Measurements from ENCODE around the gene UBE2E2.

UBE2E2 gene

GRCh38 chr3:23376516-23377248, 173.6 kb downstream of the UBE2E2 start:
- DNase-seq (ENCODE audit: low read depth), result no peak
- H3K4me3 ChIP-seq (ENCODE audit: low read length), result no peak overlapping the region
- no peak for TF ChIP-seq CTCF (conservative IDR thresholded peaks at IDR 0.05; ENCODE audit: low read depth, low read length)

GRCh38 chr3:23377928-23378672, 175.0 kb downstream of the UBE2E2 start:
- no peak overlapping the region for H3K4me3 ChIP-seq (ENCODE audit: low read length)
- TF ChIP-seq CTCF (conservative IDR thresholded peaks at IDR 0.05; ENCODE audit: low read depth, low read length), result no peak
- no peak for DNase-seq (ENCODE audit: low read depth)

- DNase-seq (ENCODE audit: low read depth), result no peak
Measured at GRCh38 chr3:23383875-23384274, 180.7 kb downstream of the UBE2E2 start.

GRCh38 chr3:23385327-23385726, 182.2 kb downstream of the UBE2E2 start:
- TF ChIP-seq CTCF (conservative IDR thresholded peaks at IDR 0.05; ENCODE audit: low read depth, low read length), result no peak
- no peak overlapping the region for H3K4me3 ChIP-seq (ENCODE audit: low read length)
- DNase-seq (ENCODE audit: low read depth), result no peak

More at GRCh38 chr3:23383875-23384274, 180.7 kb downstream of the UBE2E2 start:
- TF ChIP-seq CTCF (conservative IDR thresholded peaks at IDR 0.05; ENCODE audit: low read depth, low read length), result no peak
- H3K4me3 ChIP-seq (ENCODE audit: low read length), result no peak overlapping the region

GRCh38 chr3:23387286-23387918, 184.3 kb downstream of the UBE2E2 start:
- TF ChIP-seq CTCF (conservative IDR thresholded peaks at IDR 0.05; ENCODE audit: low read depth, low read length), result no peak
- no peak for DNase-seq (ENCODE audit: low read depth)
- H3K4me3 ChIP-seq (ENCODE audit: low read length), result no peak overlapping the region

GRCh38 chr3:23389089-23389488, 186.0 kb downstream of the UBE2E2 start:
- H3K4me3 ChIP-seq (ENCODE audit: low read length), result no peak overlapping the region
- no peak for TF ChIP-seq CTCF (conservative IDR thresholded peaks at IDR 0.05; ENCODE audit: low read depth, low read length)
- no peak for DNase-seq (ENCODE audit: low read depth)

Measured in retinal pigment epithelial cell (primary cell).